Suppressor macrophage treated with lipopolysaccharide for 1 hour (primary cell): ENCODE data around the gene UBASH3B.

ENCODE experiments used
- DNase-seq, 3 donors: peaks; one replicate each; pipeline ENCODE4 v3.0.0-alpha.2; 2020 to 2022

Gene UBASH3B

GRCh38 chr11:122791411-122791810 is 135.9 kb downstream of the UBASH3B start:
- no peak for DNase-seq

GRCh38 chr11:122791836-122792235 is 136.3 kb downstream of the UBASH3B start:
- peak in 1 of 3 donors; percentile 39 for DNase-seq

- no peak for DNase-seq
Measured at GRCh38 chr11:122793515-122793914, 138.0 kb downstream of the UBASH3B start.

GRCh38 chr11:122795307-122795706 is 139.8 kb downstream of the UBASH3B start:
- DNase-seq, result no peak

GRCh38 chr11:122796128-122796717 is 140.7 kb downstream of the UBASH3B start:
- DNase-seq, result peak; percentile 63 to 67 (median 67)

GRCh38 chr11:122797651-122798050 is 142.1 kb downstream of the UBASH3B start:
- DNase-seq, result no peak

GRCh38 chr11:122799406-122800105 is 144.0 kb downstream of the UBASH3B start:
- peak in 2 of 3 donors; percentile 31 to 45 for DNase-seq

- DNase-seq, result no peak
Measured at GRCh38 chr11:122802876-122803275, 147.4 kb downstream of the UBASH3B start.

GRCh38 chr11:122803306-122803705 is 147.8 kb downstream of the UBASH3B start:
- DNase-seq, result no peak

GRCh38 chr11:122803716-122804115 is 148.2 kb downstream of the UBASH3B start:
- no peak for DNase-seq

GRCh38 chr11:122804161-122804560 is 148.6 kb downstream of the UBASH3B start:
- no peak for DNase-seq

- no peak for DNase-seq
Measured at GRCh38 chr11:122804796-122805195, 149.3 kb downstream of the UBASH3B start.

- peak in 1 of 3 donors; percentile 10 for DNase-seq
Measured at GRCh38 chr11:122807731-122808477, 152.4 kb downstream of the UBASH3B start.

GRCh38 chr11:122808478-122808869 is 153.0 kb downstream of the UBASH3B start:
- peak; percentile 81 to 89 (median 86) for DNase-seq

GRCh38 chr11:122809866-122810265 is 154.3 kb downstream of the UBASH3B start:
- no peak for DNase-seq

GRCh38 chr11:122811721-122812120 is 156.2 kb downstream of the UBASH3B start:
- no peak for DNase-seq

- no peak for DNase-seq
Measured at GRCh38 chr11:122812638-122813037, 157.1 kb downstream of the UBASH3B start.

GRCh38 chr11:122813176-122813893 is 157.8 kb downstream of the UBASH3B start:
- no peak for DNase-seq

- DNase-seq, result no peak
Measured at GRCh38 chr11:122813894-122814270, 158.4 kb downstream of the UBASH3B start.

- no peak for DNase-seq
Measured at GRCh38 chr11:122814401-122814800, 158.9 kb downstream of the UBASH3B start.

GRCh38 chr11:122815900-122816299 is 160.4 kb downstream of the UBASH3B start:
- no peak for DNase-seq

GRCh38 chr11:122816761-122817520 is 161.4 kb downstream of the UBASH3B start:
- DNase-seq, result peak in 1 of 3 donors; percentile 30
